Middle frontal gyrus (tissue), 1 donor: ENCODE measurements around the gene FRMPD4.

ENCODE experiments used
- DNase-seq: peaks from one replicate; pipeline ENCODE4 v3.0.0-alpha.2; 2015; ENCODE audit warnings: low spot score; ENCODE audit errors: extremely low spot score

Gene FRMPD4

DNA sequence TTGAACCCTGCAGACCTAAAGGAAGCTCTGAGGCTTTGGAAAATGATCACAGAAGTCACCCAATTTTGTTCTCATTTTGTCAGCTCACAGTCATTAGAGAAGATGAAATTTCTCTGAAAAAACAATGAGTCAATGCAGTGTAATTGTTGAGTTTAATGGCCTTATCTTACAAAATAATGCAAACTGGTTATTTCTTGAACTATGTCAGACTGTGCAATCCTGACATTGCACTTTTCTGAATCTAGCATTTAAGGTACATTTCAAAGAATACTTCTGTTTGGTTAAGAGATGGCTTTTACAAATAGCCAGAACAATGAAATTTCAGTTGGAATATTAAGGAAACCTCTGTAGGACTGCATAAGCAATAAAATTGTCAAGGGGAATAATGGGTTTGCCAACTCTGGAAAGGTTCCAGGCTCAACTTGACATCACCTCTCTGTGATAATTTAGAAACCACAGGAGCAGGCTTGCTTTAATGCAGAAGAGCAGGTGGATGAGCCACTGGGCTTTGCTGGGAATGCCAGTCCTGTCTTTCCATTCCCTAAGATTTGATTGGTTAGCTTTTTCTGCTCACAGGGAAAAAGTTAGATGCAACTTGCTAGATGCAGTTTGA, 222.8 kb downstream of the FRMPD4 start:
- DNase-seq, result no peak

DNA sequence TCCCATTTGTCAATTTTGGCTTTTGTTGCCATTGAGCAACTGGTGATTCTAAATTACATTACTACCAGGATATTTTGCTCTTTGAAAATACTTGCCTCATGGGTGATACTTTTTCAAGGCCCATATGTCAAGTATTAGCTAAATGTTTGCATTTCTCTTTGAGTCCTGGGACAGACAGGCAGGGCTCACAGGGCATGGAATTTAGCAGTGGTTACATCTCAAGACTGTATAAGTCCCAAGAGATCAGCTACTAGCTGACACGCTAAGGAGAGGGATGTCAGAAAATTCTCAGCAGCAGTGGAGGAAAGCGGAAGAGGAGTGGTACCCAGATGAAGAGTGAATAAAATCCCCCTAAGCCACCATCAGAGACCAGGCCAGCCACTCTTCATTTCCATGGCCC, 224.9 kb downstream of the FRMPD4 start:
- DNase-seq, result no peak

DNA sequence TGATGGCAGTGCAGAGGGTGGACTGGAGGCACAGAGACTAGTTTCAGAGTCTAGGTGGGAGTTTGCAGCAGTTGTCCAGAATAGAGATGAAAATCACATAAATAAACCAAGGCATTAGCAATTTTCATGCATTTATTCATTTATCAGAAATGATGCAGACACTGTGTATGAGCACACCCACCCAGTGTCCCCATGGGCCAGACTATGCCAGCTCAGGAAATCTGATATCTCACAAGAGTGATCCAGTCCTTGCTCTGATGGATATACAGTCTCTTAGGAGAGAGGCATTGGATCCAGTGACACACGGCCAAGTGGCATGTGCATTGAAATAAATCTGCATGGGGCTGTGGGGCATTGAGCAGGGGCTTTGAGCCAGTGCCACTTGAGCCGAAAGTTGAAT, 228.2 kb downstream of the FRMPD4 start:
- DNase-seq, result no peak

DNA sequence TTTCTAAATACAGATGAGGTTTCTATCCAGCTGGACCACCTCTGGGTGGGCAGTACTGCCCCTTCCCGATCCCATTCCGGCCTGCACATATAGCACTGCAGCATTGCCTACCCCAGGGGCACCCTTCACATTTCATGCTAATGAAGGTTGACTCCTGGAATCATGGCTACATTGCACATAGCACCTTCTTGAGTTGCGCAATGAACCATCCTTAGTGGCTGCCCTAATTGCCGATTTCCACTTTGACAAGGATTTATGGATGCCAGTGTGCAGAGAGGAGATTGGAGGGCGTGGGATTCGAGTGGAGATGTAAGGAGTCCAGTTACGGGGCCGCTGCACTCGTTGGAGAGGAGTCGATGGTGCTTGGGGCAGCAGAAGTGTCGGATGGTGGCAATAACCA, 229.0 kb downstream of the FRMPD4 start:
- no peak for DNase-seq

DNA sequence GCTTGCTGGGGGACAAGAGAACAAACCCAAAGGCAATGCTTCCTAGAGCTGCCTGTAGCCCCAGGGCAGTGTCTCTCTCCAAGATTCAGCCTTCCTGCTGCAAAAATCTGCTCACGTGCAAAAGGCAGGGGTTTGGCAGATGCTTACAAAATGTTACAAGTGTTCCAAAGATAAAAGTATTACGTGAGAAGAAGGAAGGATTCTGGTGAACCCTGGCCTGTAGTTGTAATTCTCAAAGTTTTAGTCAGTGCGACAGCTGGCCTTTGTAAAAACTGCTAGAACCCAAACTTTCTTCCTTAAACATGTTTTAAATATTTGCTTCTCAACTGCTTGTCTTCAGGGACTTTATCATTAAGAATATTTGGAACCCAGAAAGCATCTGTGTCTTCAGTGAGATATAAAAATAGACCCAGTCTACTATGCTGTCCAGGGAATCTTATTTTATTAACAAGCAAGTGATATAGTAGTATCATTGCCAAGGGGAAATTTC, 232.3 kb downstream of the FRMPD4 start:
- DNase-seq, result no peak

DNA sequence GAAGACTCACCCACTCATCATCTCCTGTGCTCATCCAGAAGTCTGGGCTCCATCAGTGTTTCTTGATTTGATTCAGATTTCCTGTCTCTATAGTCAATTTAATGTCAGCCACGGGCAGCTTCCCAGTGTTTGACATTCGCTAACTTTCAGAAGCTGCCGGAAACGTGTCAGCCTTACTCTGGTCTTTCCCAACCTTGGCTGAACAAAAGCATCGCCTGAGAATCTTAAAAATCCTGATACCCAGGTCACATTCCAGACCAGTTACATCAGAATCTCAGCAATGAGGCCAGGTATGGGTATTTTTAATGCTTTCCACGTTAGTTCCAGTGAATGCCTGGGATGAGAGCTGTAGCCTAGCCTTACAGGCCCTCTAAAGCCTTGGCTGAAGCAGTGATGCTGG, 233.8 kb downstream of the FRMPD4 start:
- DNase-seq, result no peak

DNA sequence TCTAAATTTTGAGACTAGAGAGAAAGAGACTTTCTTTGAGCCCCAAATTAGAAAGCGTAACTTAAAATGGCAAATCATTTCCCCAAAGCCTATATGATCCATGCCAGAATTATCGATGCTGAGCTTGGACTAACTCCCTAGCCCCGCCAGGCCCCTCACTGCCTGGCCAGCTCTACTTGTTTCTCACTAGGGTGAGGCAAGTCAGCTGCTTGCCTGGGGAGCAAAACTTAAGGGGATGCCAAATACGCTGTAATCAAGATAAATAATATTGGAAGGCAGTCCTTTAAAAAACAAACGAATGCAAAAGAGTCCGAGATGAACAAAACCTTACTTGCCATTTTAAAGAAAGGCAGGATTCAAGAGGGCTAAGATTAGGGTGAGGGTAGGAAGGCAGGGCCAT, 236.0 kb downstream of the FRMPD4 start:
- no peak for DNase-seq

DNA sequence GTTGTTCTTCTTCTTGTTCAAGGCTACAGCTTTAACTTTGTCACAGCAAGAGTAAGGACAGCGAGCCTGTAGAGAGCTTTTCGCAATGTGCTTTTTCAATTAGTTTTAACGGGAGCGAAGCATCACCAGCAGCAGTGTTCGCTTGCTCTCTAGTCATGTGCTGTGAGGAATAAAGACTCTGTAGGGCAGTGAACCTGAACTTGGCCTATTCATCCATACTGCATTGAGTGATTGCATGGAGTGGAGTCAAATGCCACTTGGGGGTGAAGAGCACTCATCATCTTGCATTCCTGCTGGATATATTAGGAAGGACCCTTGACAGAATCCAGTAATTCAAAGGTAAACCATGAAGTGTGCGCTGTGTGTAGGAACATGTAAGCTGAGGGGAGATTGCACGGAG, 240.0 kb downstream of the FRMPD4 start:
- no peak for DNase-seq

DNA sequence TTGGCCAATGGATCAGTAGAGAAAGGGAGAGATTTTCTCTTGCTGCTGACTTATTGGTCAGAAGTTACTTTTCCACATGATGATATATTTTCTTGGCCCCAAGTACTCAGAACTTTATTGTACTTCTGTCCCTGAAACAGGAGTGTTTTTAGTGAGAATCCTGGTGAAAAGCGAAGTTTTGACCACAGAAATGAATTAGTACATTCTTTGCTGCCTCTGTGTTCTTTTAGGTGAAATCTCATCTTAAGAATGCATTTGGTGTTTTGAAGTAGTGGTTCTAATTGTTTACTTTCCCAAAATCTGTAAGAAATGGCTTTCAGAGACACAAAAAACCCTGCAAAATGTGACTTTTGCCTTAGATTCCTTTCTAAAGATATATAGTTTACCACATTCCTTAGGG, 240.4 kb downstream of the FRMPD4 start:
- DNase-seq, result no peak

DNA sequence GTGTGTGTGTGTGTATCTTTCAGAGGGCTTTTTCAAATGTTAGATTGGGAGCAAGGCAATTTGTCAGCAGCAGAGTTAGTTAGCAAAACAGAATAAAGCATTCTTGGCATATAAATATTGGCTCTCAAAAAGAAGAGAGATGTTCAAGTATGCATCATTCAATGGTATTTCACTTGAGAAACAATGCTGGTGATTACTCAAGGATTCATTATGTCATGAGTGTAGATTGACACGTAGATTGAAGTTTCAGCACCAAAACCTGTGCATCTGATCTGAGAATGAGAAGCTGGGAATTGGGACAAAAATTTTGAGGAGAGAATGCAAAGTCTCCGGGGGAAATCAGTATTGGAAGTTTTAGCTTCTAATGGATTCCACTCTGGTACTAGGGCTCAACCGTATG, 241.4 kb downstream of the FRMPD4 start:
- DNase-seq, result no peak

DNA sequence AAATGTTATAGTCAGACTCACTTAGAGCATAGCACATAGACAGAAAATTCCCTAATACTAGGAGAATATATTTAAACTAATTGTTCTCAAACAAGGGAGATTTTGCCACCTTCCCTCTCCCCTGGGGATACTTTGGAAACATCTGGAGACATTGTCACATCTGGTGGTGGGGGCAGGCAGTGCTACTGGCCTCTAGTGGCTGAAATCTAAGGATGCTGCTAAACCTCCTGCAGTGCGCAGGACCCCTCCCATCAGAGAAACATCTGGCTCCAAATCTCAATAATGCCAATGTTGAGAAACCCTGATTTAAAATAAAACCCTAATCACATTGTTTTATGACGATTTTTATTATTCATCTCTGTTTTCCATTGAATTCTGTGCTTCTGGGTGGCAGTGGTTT, 244.9 kb downstream of the FRMPD4 start:
- DNase-seq, result no peak

DNA sequence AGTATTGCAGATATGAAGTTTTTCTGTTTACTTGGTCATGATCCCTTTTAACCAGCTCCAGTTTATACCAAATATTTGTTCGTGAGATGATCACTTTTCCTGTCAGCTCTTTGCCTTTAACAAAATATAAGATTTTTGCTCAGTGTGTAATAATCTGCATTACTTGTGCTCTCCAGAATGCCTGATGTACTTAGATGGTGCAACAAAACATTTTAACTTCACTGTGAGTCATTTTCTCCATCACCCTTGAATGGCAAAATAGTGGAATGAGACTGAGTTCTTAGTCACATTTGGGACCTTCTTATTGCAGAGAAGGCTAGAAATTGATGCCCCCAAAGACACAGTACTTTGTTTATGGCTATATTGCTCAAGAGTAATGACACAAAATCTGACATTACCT, 252.0 kb downstream of the FRMPD4 start:
- DNase-seq, result no peak

DNA sequence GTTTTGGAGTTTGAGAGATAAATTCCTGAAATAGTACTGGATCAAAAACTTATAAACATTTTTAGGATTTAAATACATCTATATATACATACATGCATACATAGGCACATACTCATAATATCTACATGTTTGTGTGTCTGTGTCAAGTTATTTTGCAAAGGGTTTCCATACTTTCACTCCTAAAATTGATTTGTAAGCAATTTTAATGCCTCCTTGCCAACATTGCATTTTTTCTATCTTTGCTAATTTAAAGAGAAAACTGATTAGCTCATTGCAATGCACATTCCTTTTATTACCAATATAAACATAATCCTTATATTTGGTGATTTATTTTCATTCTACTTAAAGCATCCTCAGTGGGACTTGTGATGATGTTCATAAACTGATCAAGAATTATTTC, 258.3 kb downstream of the FRMPD4 start:
- DNase-seq, result no peak

DNA sequence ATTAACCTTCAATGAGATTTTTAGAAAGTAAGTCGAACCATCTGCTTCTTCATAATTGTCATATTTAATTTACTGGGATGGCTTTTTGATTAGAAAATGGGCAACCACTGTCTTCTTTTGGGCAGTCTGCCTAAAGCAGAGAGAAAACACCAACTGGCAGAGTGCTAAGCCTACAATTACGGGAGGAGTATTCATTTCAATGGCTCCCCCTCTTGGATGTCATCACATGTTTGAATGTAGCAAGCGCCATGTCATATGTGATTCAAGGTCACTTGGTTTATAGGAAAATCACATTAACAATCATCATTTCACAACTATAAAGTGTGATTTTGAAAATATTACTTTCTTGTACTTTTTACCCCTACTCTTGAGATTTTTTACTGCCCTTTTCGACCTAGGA, 261.9 kb downstream of the FRMPD4 start:
- DNase-seq, result no peak

DNA sequence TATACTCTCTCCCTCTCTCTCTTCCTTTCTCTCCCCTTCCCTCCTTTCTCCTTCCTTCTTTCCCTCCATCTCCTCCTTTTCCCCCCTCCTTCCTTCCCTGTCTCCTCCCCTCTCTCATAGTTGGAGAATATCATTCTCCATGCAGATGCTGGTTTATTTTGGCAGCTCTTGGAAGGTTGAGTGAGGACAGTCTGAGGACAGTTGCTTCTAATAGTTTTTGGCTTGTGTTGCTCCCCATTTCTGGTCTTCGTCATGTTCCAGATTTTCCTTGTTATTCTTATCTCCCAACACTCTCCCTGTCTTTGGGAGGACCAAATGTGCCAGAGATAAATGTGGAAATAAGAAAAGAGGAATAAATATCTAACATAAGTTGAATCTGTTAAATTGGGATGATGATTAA, 263.0 kb downstream of the FRMPD4 start:
- no peak for DNase-seq

DNA sequence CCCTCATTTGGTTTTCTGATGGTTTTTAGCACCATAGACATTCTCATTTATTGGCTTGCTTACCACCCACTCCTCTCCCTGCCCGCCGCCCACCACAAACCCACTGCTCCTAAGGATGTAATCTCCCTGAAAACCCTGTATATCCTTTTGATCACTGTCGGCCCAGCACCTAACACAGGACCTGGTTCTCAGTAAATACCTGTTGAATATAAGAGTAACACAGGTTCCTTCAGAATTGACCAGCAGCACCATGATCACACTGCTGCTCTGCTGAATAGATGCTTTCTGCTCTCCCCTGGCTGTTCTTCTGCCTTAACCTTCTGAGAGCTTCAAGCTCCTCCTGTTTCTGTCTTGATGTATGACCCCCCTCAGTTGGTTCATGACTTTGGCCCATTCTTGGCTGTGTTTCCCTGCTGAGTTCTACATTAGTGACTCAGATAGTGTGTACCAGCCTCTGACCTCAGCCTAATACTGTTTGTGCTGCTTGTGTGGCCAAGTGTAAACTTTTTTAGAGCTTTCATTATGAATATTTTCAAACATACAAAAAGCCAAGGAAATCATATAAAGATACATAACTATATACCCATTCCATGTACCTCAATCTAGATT, 265.3 kb downstream of the FRMPD4 start:
- DNase-seq, result no peak

DNA sequence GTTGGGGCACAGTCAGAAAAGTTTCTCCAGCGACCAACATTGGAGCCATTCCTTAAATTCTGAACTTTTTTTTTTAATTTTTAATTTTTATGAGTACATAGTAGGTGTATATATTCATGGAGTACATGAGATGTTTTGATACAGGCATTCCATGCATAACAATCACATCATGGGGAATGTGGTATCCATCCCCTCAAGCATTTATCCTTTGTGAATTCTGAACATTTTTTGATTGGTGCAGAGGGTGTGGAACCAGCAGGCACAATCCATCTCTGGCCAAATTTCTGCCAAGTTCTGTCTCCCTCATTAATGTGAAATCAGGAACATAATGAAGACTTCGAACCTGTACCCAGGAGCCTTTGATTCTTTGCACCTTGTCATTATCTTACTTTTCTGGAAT, 267.0 kb downstream of the FRMPD4 start:
- DNase-seq, result no peak

DNA sequence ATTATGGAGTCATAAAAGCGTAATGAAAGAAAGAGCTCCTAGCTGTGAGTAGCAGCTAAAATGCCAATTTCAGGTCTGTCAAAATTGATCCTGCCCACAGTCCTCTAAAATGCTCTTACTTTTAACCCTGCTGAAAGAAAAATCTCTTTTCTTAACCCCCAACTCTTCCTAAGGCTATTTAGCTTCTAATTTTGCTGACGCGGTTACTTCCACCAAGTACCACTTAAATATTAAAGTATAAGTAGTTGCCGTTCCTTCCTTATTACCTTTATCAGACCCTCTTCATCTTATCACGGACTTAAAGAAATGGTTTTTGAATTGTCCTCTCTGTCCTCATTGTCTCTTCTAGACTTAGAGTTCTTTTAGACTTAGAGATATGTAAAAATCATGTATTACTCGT, 272.2 kb downstream of the FRMPD4 start:
- no peak for DNase-seq

DNA sequence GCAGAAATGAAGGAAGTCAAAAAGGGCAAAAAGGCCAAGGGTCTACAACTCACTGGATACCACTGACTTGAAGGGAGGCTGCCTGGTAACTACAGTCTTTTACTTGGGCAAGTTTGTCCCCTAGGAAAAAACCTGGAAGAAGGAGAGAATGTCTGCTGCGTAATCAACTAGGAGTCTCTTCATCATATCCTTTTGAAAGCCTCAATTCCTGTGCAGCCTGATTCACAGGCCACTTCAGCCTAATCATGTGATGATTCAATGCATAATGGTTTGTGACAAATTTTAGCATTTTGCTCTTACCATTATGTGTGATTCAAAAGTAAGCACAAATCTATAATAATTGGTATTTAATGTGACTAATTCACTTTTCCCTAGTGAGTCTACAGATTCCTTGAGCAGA, 273.6 kb downstream of the FRMPD4 start:
- DNase-seq, result no peak

DNA sequence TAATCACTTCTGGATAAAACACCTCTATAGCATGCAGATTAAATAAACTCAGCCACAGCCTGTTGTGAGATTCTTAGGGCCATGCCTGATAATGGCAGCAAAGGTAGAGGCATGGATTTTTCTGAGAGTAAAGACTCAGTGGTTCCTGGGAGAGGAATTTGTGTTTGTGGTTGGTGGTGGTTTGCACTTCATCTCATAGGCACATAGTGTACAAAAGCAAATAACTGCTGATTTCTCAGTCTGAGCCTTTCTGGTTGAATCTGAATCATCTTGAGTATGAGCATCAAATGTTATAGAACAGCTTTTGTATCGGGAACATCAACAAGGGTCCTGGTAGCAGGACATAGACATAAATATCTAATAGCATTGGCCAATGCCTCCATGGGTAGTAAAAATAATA, 274.3 kb downstream of the FRMPD4 start:
- DNase-seq, result no peak

DNA sequence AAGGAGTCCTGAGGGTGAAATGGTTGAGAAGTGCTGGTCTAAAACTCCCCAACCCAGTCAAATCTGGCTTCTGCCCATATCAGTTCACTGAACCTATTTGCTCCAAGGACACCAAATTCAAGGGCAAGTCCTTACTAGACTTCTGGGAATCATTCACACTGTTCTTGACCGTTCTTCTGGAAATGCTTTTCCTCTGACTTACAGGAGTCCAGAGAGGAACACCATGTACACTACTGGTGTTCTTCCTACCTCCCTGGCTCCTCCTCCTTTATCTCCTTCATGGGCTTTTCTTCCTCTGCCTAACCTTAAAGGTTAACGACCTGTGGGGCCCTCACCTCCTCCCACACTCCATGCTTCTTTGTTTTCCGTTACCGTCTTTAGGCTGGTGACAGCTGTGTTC, 281.3 kb downstream of the FRMPD4 start:
- no peak for DNase-seq

DNA sequence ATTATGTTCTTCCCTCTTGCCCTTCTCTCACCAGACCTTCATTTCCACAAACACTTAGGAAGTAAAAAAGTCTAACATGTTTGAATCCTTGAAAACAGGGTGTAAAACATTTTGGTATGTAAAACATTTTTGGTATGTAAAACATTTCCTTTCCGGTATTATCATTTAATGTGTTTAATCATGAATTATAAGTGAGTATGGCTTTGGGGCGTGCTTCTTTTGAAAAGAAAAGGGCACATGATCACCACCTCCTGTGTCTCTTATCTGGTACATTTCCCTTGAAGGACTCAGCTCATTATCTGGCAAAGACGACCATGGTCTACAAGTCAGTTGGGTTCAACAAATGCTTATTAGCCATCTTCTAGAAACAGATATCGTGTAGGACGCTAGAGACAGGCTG, 283.6 kb downstream of the FRMPD4 start:
- DNase-seq, result no peak

DNA sequence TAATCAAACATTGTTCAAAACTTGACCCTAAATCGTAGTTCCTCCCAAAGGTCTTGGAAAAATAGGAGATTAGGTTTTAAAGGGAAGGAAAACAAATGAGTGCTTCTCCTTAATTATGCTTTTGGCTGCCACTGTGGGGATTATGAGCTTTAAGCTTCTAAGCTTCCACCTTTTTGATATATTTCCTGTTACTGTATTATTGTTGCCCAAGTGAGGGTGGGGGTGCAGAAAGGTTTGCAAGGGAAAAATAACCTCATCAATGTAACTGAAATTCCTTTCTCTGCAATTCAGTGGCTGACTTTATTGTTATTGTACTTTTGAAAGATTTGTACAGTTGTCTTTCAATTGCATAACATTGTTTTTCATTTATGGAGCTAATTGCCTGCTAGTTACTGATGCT, 285.1 kb downstream of the FRMPD4 start:
- no peak for DNase-seq

DNA sequence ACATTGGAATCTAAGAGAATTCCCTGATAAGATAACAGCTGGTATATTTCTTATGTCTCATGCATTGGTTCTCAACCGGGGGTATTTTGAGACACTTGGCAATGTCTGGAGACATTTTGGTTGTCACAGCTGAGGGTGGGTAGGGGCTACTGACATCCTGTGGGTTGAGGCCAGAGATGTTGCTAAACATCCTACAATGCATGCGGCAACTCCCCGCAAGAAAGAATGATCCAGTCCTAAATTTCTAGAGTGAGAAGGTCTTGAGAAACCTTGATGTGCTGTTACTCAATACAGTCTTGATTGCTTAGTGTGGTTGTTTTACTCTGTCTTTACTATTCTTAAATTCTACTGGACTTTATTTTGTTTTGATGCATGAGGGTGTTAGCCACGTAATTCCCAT, 287.2 kb downstream of the FRMPD4 start:
- DNase-seq, result no peak
